Measurements from ENCODE around the gene USE1. TPM values are rescaled to one million over a fixed set of nuclear protein-coding genes. Genes with fewer than 3 reads are reported as not detected.
A peak's percentile ranks its signal among the peaks of the same experiment; 100 is the strongest.

The USE1 gene
- total and polyA plus RNA-seq, 9 of the 15 experiments (the other 6 are each of a cell fraction or from before 2014, with no cell fraction given): 17.3 to 52.4 (median 34.0) TPM

- TF ChIP-seq ZNF780A (CRISPR knock-in tag; IDR thresholded peaks at IDR 0.05): no peak
- TF ChIP-seq MAFG (tag; conservative IDR thresholded peaks at IDR 0.05): no peak
- no peak for TF ChIP-seq NCOA2 (IDR thresholded peaks at IDR 0.05; ENCODE audit: partially characterized antibody in 2 of 2)
- TF ChIP-seq, protein P1, sequence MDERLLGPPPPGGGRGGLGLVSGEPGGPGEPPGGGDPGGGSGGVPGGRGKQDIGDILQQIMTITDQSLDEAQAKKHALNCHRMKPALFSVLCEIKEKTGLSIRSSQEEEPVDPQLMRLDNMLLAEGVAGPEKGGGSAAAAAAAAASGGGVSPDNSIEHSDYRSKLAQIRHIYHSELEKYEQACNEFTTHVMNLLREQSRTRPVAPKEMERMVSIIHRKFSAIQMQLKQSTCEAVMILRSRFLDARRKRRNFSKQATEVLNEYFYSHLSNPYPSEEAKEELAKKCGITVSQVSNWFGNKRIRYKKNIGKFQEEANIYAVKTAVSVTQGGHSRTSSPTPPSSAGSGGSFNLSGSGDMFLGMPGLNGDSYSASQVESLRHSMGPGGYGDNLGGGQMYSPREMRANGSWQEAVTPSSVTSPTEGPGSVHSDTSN (CRISPR knock-in tag; IDR thresholded peaks at IDR 0.05; ENCODE audit: low read depth): no peak
- TF ChIP-seq, protein P1 (tag; conservative IDR thresholded peaks at IDR 0.05; ENCODE audit: low read depth): no peak
- 0 out of 2 replicates have a peak, but pooled peaks have one; percentile 27 for TF ChIP-seq ZBTB40 (IDR thresholded peaks at IDR 0.05)
- no peak for TF ChIP-seq ZBTB40 (CRISPR knock-in tag; IDR thresholded peaks at IDR 0.05)
- TF ChIP-seq, protein P2, sequence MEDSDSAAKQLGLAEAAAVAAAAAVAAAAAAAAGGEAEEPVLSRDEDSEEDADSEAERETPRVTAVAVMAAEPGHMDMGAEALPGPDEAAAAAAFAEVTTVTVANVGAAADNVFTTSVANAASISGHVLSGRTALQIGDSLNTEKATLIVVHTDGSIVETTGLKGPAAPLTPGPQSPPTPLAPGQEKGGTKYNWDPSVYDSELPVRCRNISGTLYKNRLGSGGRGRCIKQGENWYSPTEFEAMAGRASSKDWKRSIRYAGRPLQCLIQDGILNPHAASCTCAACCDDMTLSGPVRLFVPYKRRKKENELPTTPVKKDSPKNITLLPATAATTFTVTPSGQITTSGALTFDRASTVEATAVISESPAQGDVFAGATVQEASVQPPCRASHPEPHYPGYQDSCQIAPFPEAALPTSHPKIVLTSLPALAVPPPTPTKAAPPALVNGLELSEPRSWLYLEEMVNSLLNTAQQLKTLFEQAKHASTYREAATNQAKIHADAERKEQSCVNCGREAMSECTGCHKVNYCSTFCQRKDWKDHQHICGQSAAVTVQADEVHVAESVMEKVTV (CRISPR knock-in tag; IDR thresholded peaks at IDR 0.05): no peak
- no peak for TF ChIP-seq ZKSCAN3 (CRISPR knock-in tag; IDR thresholded peaks at IDR 0.05)
- no peak for TF ChIP-seq GTF2B (IDR thresholded peaks at IDR 0.05; ENCODE audit: extremely low read depth, insufficient read length)
- no peak for TF ChIP-seq BRD4 (IDR thresholded peaks at IDR 0.05)
- TF ChIP-seq ZNF165 (CRISPR knock-in tag; IDR thresholded peaks at IDR 0.05; ENCODE audit: borderline replicate concordance): no peak
- no peak for TF ChIP-seq ZFPM2 (CRISPR knock-in tag; IDR thresholded peaks at IDR 0.05)
Observed at GRCh38 chr19:17235300-17235970, 20.3 kb downstream of the USE1 start (continued).

Measured in K562 (cell line).